NT2/D1 (cell line): ENCODE measurements around the gene PLCH2.

ENCODE experiments used
- SUZ12 ChIP-seq: IDR thresholded peaks from 2 replicates; pipeline ENCODE4 v1.6.1; 2011; ENCODE audit not compliant: insufficient read length, insufficient read depth; ENCODE audit errors: extremely low read depth
- YY1 ChIP-seq: IDR thresholded peaks from 2 replicates; pipeline ENCODE4 v1.6.1; 2011; ENCODE audit not compliant: insufficient read length, insufficient read depth
- ZNF274 ChIP-seq: IDR thresholded peaks from 2 replicates; pipeline ENCODE4 v1.6.1; 2011; ENCODE audit warnings: mild to moderate bottlenecking, low read depth, low read length

DNA sequence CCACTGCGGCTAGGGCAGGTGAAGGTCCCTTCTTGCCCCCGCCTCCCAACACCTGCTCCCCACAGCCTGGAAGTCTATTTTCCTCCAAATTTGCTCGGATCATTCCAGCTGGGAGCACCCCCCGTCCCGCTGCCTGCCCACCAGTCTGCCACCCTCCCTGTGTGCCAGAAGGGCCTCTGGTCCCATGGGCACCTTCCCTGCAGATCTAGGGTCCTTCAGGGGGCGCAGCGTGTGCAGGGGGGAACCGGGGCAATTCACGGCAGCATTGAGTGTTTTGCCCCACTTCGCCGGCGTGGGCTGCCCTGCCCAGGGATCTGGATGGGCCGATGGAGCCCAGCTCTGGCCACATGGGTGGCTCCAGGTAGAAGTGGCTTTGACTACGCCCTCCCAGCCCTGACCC is 37.4 kb upstream of the PLCH2 start:
- no peak for TF ChIP-seq YY1
- TF ChIP-seq SUZ12 = no peak
- no peak for TF ChIP-seq ZNF274
